WTC11 (cell line): ENCODE measurements around the gene PLEKHA6. TPM values are rescaled to one million over a fixed set of nuclear protein-coding genes. Genes with fewer than 3 reads are reported as not detected.

Experiments
- ATAC-seq: fragments of 200-7000 bp; cut with Tn5 transposase; 2 replicates; pipeline ENCODE4 v1.10.0; 2021; ENCODE audit warnings: mild to moderate bottlenecking, moderate library complexity
- CTCF ChIA-PET: fragments of 300-600 bp; sonication (Branson Sonifier 250); formaldehyde crosslinking; loops from one replicate; lab custom pipeline; 2021; ENCODE audit warnings: antibody characterized with exemption; lab: Charles Lee
- POLR2A ChIA-PET: fragments of 350-600 bp; sonication (Branson Sonifier 250); formaldehyde crosslinking; loops from one replicate; lab custom pipeline; 2021; ENCODE audit warnings: antibody characterized with exemption; lab: Charles Lee
- DNase-seq: peaks from one replicate; pipeline ENCODE4 v3.0.0; 2021; ENCODE audit warnings: low spot score
- H3K27ac Mint-ChIP-seq: 2 replicates; pipeline ENCODE4 v1.8.0; 2021; ENCODE audit warnings: mixed read lengths
- H3K27me3 Mint-ChIP-seq: 2 replicates; pipeline ENCODE4 v1.8.0; 2021; ENCODE audit warnings: low read depth, mild to moderate bottlenecking, moderate library complexity, mixed read lengths
- H3K36me3 Mint-ChIP-seq: 2 replicates; pipeline ENCODE4 v1.8.0; 2021; ENCODE audit warnings: mixed read lengths
- H3K4me1 Mint-ChIP-seq: 2 replicates; pipeline ENCODE4 v1.8.0; 2022; ENCODE audit warnings: mixed read lengths
- H3K4me3 Mint-ChIP-seq: 2 replicates; pipeline ENCODE4 v1.8.0; 2021; ENCODE audit warnings: mild to moderate bottlenecking, moderate library complexity, mixed read lengths
- H3K9me3 Mint-ChIP-seq: 2 replicates; pipeline ENCODE4 v1.8.0; 2021; ENCODE audit warnings: mixed read lengths
- E2F1 ChIP-seq: sonication (generic); formaldehyde crosslinking; IDR thresholded peaks from 2 replicates; pipeline ENCODE4 v1.8.0; 2022; ENCODE audit warnings: mild to moderate bottlenecking, missing genetic modification reagents
- ELF4 ChIP-seq: sonication (generic); formaldehyde crosslinking; IDR thresholded peaks from 2 replicates; pipeline ENCODE4 v1.8.1; 2022; ENCODE audit warnings: low read depth, mild to moderate bottlenecking, moderate library complexity, missing genetic modification reagents
- GTF2I ChIP-seq: fragments of 250-450 bp; sonication (Bioruptor Pico); conservative IDR thresholded peaks from 2 replicates; pipeline ENCODE4 v1.4.0; 2021; ENCODE audit warnings: mild to moderate bottlenecking
- HMGXB4 ChIP-seq: sonication (generic); formaldehyde crosslinking; IDR thresholded peaks from 2 replicates; pipeline ENCODE4 v1.8.1; 2023; ENCODE audit warnings: mild to moderate bottlenecking, moderate library complexity, missing genetic modification reagents
- MYBL2 ChIP-seq: sonication (generic); formaldehyde crosslinking; IDR thresholded peaks from 2 replicates; pipeline ENCODE4 v1.8.1; 2023; ENCODE audit warnings: mild to moderate bottlenecking, moderate library complexity, missing genetic modification reagents
- NFATC4 ChIP-seq: fragments of 250-450 bp; sonication (Bioruptor Pico); IDR thresholded peaks from 2 replicates; pipeline ENCODE4 v1.9.0; 2021; ENCODE audit warnings: mild to moderate bottlenecking
- NR1H2 ChIP-seq: sonication (generic); formaldehyde crosslinking; IDR thresholded peaks from 2 replicates; pipeline ENCODE4 v1.9.0; 2021; ENCODE audit warnings: mild to moderate bottlenecking, moderate library complexity, missing genetic modification reagents
- PRRX2 ChIP-seq: fragments of 250-450 bp; sonication (Bioruptor Pico); IDR thresholded peaks from 2 replicates; pipeline ENCODE4 v1.8.0; 2021; ENCODE audit warnings: mild to moderate bottlenecking
- SP1 ChIP-seq: sonication (generic); formaldehyde crosslinking; conservative IDR thresholded peaks from 2 replicates; pipeline ENCODE4 v1.8.1; 2022; ENCODE audit warnings: missing genetic modification reagents
- TCF7 ChIP-seq: sonication (generic); formaldehyde crosslinking; IDR thresholded peaks from 2 replicates; pipeline ENCODE4 v1.8.0; 2022; ENCODE audit warnings: mild to moderate bottlenecking, low read depth, missing genetic modification reagents, moderate library complexity
- ZNF138 ChIP-seq: sonication (generic); formaldehyde crosslinking; conservative IDR thresholded peaks from 2 replicates; pipeline ENCODE4 v1.8.1; 2022; ENCODE audit warnings: mild to moderate bottlenecking, moderate library complexity, missing genetic modification reagents
- ZNF219 ChIP-seq: sonication (generic); formaldehyde crosslinking; IDR thresholded peaks from 2 replicates; pipeline ENCODE4 v1.8.0; 2023; ENCODE audit warnings: missing genetic modification reagents, mild to moderate bottlenecking, borderline replicate concordance
- ZNF263 ChIP-seq: sonication (generic); formaldehyde crosslinking; IDR thresholded peaks from 2 replicates; pipeline ENCODE4 v1.8.1; 2022; ENCODE audit warnings: low read depth, mild to moderate bottlenecking, moderate library complexity, missing genetic modification reagents
- ZNF317 ChIP-seq: sonication (generic); formaldehyde crosslinking; IDR thresholded peaks from 2 replicates; pipeline ENCODE4 v1.8.1; 2023; ENCODE audit warnings: low read depth, mild to moderate bottlenecking, moderate library complexity, missing genetic modification reagents, borderline replicate concordance
- ZNF396 ChIP-seq: fragments of 250-450 bp; sonication (Bioruptor Pico); IDR thresholded peaks from 2 replicates; pipeline ENCODE4 v1.8.0; 2021; ENCODE audit warnings: mild to moderate bottlenecking, moderate library complexity, borderline replicate concordance
- ZNF423 ChIP-seq: fragments of 250-450 bp; sonication (Bioruptor Pico); IDR thresholded peaks from 2 replicates; pipeline ENCODE4 v2.1.2; 2022; ENCODE audit warnings: mild to moderate bottlenecking, moderate library complexity
- ZNF512 ChIP-seq: sonication (generic); formaldehyde crosslinking; IDR thresholded peaks from 2 replicates; pipeline ENCODE4 v1.8.1; 2022; ENCODE audit warnings: missing genetic modification reagents, borderline replicate concordance
- total RNA-seq: library from RNA; stranded (reverse); gene quantifications from 3 replicates; pipeline ENCODE4 v1.2.3, GENCODE V29; 2021
- TF ChIP-seq, protein P1 (sequence below): sonication (generic); formaldehyde crosslinking; IDR thresholded peaks from 2 replicates; pipeline ENCODE4 v1.8.1; 2023; ENCODE audit warnings: mild to moderate bottlenecking, missing genetic modification reagents, borderline replicate concordance
- TF ChIP-seq, protein P2 (sequence below): sonication (generic); formaldehyde crosslinking; IDR thresholded peaks from 2 replicates; pipeline ENCODE4 v1.8.0; 2023; ENCODE audit warnings: missing genetic modification reagents
- TF ChIP-seq, protein P3 (sequence below): sonication (generic); formaldehyde crosslinking; IDR thresholded peaks from 2 replicates; pipeline ENCODE4 v1.8.0; 2022; ENCODE audit warnings: missing genetic modification reagents
- TF ChIP-seq, protein P4 (sequence below): fragments of 200-600 bp; IDR thresholded peaks from 2 replicates; pipeline ENCODE4 v1.8.0; 2022; ENCODE audit warnings: antibody characterized with exemption

Gene PLEKHA6
- total RNA-seq, 1 experiment from 2014 or later, result 11.6 TPM

GRCh38 chr1:204213668-204214662, 145.8 kb downstream of the PLEKHA6 start, which contains the start of gene GOLT1A:
TSS of gene GOLT1A (minus strand) at chr1:204213988. CDS start at chr1:204213906, 82 bp downstream.
- H3K9me3 Mint-ChIP-seq, result no peaks in the 10 kb centered on the region
- H3K36me3 Mint-ChIP-seq, result no peaks in the 10 kb centered on the region
- ChIA-PET CTCF (interaction anchor here (0.6 to 5.5 kb wide), 55 partner anchors 9 to 343 kb away, joined by 3 to 118 read pairs (median 5); partner anchors contain the start of genes ETNK2, KISS1, PLEKHA6 and REN), POLR2A (interaction anchor here (0.6 to 1.4 kb wide), 6 partner anchors 42 to 302 kb away, joined by 3 to 6 read pairs (median 3); partner anchors contain the start of gene MDM4)
- H3K27me3 Mint-ChIP-seq, result no peaks in the 10 kb centered on the region
- H3K27ac Mint-ChIP-seq, result peak within 1 kb of the TSS; percentile 93
- peaks cover 6% of the 10 kb centered on the region for H3K4me1 Mint-ChIP-seq
- DNase-seq (peak; percentile 93), ATAC-seq (peak; percentile 96)
- H3K4me3 Mint-ChIP-seq, result peak within 1 kb of the TSS; percentile 69
- TF ChIP-seq ZNF396 (CRISPR knock-in tag), result no peak
- TF ChIP-seq ZNF423, result no peak
- no peak for TF ChIP-seq NFATC4 (CRISPR knock-in tag)
- TF ChIP-seq ZNF317, result no peak
- no peak for TF ChIP-seq NR1H2 (CRISPR knock-in tag)
- TF ChIP-seq E2F1 (CRISPR knock-in tag), result no peak
- peak; percentile 91 for TF ChIP-seq ZNF138
- no peak for TF ChIP-seq GTF2I
- no peak for TF ChIP-seq ZNF219 (CRISPR knock-in tag)
- TF ChIP-seq TCF7, result no peak
- TF ChIP-seq ZNF263 (CRISPR knock-in tag), result no peak; the same call in 1 of the 2 replicates
- TF ChIP-seq, protein P1, sequence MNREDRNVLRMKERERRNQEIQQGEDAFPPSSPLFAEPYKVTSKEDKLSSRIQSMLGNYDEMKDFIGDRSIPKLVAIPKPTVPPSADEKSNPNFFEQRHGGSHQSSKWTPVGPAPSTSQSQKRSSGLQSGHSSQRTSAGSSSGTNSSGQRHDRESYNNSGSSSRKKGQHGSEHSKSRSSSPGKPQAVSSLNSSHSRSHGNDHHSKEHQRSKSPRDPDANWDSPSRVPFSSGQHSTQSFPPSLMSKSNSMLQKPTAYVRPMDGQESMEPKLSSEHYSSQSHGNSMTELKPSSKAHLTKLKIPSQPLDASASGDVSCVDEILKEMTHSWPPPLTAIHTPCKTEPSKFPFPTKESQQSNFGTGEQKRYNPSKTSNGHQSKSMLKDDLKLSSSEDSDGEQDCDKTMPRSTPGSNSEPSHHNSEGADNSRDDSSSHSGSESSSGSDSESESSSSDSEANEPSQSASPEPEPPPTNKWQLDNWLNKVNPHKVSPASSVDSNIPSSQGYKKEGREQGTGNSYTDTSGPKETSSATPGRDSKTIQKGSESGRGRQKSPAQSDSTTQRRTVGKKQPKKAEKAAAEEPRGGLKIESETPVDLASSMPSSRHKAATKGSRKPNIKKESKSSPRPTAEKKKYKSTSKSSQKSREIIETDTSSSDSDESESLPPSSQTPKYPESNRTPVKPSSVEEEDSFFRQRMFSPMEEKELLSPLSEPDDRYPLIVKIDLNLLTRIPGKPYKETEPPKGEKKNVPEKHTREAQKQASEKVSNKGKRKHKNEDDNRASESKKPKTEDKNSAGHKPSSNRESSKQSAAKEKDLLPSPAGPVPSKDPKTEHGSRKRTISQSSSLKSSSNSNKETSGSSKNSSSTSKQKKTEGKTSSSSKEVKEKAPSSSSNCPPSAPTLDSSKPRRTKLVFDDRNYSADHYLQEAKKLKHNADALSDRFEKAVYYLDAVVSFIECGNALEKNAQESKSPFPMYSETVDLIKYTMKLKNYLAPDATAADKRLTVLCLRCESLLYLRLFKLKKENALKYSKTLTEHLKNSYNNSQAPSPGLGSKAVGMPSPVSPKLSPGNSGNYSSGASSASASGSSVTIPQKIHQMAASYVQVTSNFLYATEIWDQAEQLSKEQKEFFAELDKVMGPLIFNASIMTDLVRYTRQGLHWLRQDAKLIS (CRISPR knock-in tag), result no peak
- TF ChIP-seq, protein P2, sequence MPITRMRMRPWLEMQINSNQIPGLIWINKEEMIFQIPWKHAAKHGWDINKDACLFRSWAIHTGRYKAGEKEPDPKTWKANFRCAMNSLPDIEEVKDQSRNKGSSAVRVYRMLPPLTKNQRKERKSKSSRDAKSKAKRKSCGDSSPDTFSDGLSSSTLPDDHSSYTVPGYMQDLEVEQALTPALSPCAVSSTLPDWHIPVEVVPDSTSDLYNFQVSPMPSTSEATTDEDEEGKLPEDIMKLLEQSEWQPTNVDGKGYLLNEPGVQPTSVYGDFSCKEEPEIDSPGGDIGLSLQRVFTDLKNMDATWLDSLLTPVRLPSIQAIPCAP (CRISPR knock-in tag), result no peak
- peak; percentile 61; the same call in 1 of the 2 replicates for TF ChIP-seq MYBL2 (CRISPR knock-in tag)
- TF ChIP-seq, protein P3, sequence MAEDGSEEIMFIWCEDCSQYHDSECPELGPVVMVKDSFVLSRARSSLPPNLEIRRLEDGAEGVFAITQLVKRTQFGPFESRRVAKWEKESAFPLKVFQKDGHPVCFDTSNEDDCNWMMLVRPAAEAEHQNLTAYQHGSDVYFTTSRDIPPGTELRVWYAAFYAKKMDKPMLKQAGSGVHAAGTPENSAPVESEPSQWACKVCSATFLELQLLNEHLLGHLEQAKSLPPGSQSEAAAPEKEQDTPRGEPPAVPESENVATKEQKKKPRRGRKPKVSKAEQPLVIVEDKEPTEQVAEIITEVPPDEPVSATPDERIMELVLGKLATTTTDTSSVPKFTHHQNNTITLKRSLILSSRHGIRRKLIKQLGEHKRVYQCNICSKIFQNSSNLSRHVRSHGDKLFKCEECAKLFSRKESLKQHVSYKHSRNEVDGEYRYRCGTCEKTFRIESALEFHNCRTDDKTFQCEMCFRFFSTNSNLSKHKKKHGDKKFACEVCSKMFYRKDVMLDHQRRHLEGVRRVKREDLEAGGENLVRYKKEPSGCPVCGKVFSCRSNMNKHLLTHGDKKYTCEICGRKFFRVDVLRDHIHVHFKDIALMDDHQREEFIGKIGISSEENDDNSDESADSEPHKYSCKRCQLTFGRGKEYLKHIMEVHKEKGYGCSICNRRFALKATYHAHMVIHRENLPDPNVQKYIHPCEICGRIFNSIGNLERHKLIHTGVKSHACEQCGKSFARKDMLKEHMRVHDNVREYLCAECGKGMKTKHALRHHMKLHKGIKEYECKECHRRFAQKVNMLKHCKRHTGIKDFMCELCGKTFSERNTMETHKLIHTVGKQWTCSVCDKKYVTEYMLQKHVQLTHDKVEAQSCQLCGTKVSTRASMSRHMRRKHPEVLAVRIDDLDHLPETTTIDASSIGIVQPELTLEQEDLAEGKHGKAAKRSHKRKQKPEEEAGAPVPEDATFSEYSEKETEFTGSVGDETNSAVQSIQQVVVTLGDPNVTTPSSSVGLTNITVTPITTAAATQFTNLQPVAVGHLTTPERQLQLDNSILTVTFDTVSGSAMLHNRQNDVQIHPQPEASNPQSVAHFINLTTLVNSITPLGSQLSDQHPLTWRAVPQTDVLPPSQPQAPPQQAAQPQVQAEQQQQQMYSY (CRISPR knock-in tag), result no peak
- TF ChIP-seq, protein P4, sequence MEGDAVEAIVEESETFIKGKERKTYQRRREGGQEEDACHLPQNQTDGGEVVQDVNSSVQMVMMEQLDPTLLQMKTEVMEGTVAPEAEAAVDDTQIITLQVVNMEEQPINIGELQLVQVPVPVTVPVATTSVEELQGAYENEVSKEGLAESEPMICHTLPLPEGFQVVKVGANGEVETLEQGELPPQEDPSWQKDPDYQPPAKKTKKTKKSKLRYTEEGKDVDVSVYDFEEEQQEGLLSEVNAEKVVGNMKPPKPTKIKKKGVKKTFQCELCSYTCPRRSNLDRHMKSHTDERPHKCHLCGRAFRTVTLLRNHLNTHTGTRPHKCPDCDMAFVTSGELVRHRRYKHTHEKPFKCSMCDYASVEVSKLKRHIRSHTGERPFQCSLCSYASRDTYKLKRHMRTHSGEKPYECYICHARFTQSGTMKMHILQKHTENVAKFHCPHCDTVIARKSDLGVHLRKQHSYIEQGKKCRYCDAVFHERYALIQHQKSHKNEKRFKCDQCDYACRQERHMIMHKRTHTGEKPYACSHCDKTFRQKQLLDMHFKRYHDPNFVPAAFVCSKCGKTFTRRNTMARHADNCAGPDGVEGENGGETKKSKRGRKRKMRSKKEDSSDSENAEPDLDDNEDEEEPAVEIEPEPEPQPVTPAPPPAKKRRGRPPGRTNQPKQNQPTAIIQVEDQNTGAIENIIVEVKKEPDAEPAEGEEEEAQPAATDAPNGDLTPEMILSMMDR, result peak; percentile 47; the same call in 1 of the 2 replicates
- no peak for TF ChIP-seq PRRX2
- peak; percentile 26 for TF ChIP-seq HMGXB4 (CRISPR knock-in tag)
- no peak for TF ChIP-seq ZNF512 (CRISPR knock-in tag)
- no peak for TF ChIP-seq ELF4 (CRISPR knock-in tag)
- peak; percentile 95 for TF ChIP-seq SP1 (CRISPR knock-in tag)
